A673 (cell line): Measurements from ENCODE around the gene EFHD2. TPM values are rescaled to one million over a fixed set of nuclear protein-coding genes. Genes with fewer than 3 reads are reported as not detected.
"Not testable (repeated sequence)": the region's sequence is repeated elsewhere in the genome, so short reads cannot be mapped to it uniquely, and the experiment has no call there.

Experiments used
- BruUV-seq: library from RNA; stranded (reverse); fragments of 400-500 nt; replicated peaks from 2 replicates; lab custom pipeline; 2021; lab: Mats Ljungman, UMichigan
- CTCF ChIA-PET: fragments of 300-600 bp; sonication (Branson Sonifier 250); formaldehyde crosslinking; loops from one replicate; lab custom pipeline; 2022; ENCODE audit warnings: antibody characterized with exemption; lab: Charles Lee
- POLR2A ChIA-PET: fragments of 300-600 bp; sonication (Branson Sonifier 250); formaldehyde crosslinking; loops from one replicate; lab custom pipeline; 2022; ENCODE audit warnings: antibody characterized with exemption; ENCODE audit not compliant: low non-redundant PET; lab: Charles Lee
- DNase-seq: peaks from one replicate; pipeline ENCODE4 v3.0.0-alpha.2; 2015; ENCODE audit warnings: low spot score
- H3K27ac ChIP-seq: fragments of 200-600 bp; sonication (generic); 2 replicates; pipeline ENCODE4 v1.5.1; 2016; ENCODE audit warnings: mixed run types, low read depth, mild to moderate bottlenecking, mixed read lengths, antibody characterized with exemption, low read length; ENCODE audit not compliant: poor library complexity, severe bottlenecking
- H3K27me3 ChIP-seq: fragments of 200-600 bp; sonication (generic); replicated peaks from 2 replicates; pipeline ENCODE4 v1.6.1; 2017; ENCODE audit warnings: mixed run types, low read depth, mild to moderate bottlenecking, mixed read lengths, antibody characterized with exemption, low read length; ENCODE audit not compliant: insufficient read depth, poor library complexity
- H3K36me3 ChIP-seq: fragments of 200-600 bp; sonication (generic); 2 replicates; pipeline ENCODE4 v1.6.1; 2016; ENCODE audit warnings: mixed run types, mild to moderate bottlenecking, mixed read lengths, antibody characterized with exemption, low read length; ENCODE audit not compliant: insufficient read depth, poor library complexity, severe bottlenecking
- H3K4me1 ChIP-seq: fragments of 200-600 bp; sonication (generic); 2 replicates; pipeline ENCODE4 v1.6.1; 2017; ENCODE audit warnings: mixed run types, mild to moderate bottlenecking, mixed read lengths, antibody characterized with exemption, low read length; ENCODE audit not compliant: insufficient read depth, poor library complexity, severe bottlenecking
- H3K4me3 ChIP-seq: fragments of 200-600 bp; sonication (generic); 2 replicates; pipeline ENCODE4 v1.5.1; 2016; ENCODE audit warnings: low read depth, mixed run types, mild to moderate bottlenecking, mixed read lengths, low read length; ENCODE audit not compliant: poor library complexity, severe bottlenecking
- H3K9me3 ChIP-seq: fragments of 200-600 bp; sonication (generic); 2 replicates; pipeline ENCODE4 v1.6.1; 2016; ENCODE audit warnings: mixed run types, low read depth, mild to moderate bottlenecking, mixed read lengths, antibody characterized with exemption, low read length; ENCODE audit not compliant: poor library complexity, severe bottlenecking
- CTCF ChIP-seq: fragments of 300-800, 200-600 bp; sonication (generic); conservative IDR thresholded peaks from 2 replicates; pipeline ENCODE4 v1.5.1; 2017; ENCODE audit warnings: low read depth, mild to moderate bottlenecking, antibody characterized with exemption, low read length, moderate library complexity, mixed read lengths
- EZH2 ChIP-seq: fragments of 200-600 bp; sonication (generic); IDR thresholded peaks from 2 replicates; pipeline ENCODE4 v1.6.1; 2017; ENCODE audit warnings: borderline replicate concordance, low read depth, mild to moderate bottlenecking, mixed read lengths, antibody characterized with exemption, low read length; ENCODE audit not compliant: poor library complexity, severe bottlenecking
- intact Hi-C: fragments of 100-400 bp; cut with micrococcal nuclease; formaldehyde crosslinking; loops from one replicate; pipeline ENCODE4 v1.10.0; 2022; ENCODE audit not compliant: unreplicated experiment
- total RNA-seq: library from RNA; stranded (reverse); gene quantifications from 2 replicates; pipeline ENCODE4 v1.2.3, GENCODE V29; 2021

Gene EFHD2
- total RNA-seq, 1 experiment from 2014 or later = 32.5 TPM

- ChIA-PET CTCF (no interaction called here), POLR2A (no interaction called here)
These were observed 16.3 kb downstream of the EFHD2 start for GRCh38 chr1:15425958-15426357.

GRCh38 chr1:15426492-15427279, 17.0 kb downstream of the EFHD2 start:
- DNase-seq = no peak
- Histone ChIP-seq H3K27me3 (no peaks in the 10 kb centered on the region), H3K36me3 (no peaks in the 10 kb centered on the region), H3K4me1 (no peaks in the 10 kb centered on the region), H3K4me3 (no peak overlapping the region), H3K9me3 (no peaks in the 10 kb centered on the region), H3K27ac (no peak overlapping the region)
- no peak for TF ChIP-seq CTCF
- no peak for TF ChIP-seq EZH2
- intact Hi-C loops = no loop called here
- POLR2A ChIA-PET = no interaction called here
- BruUV-seq = no TSS peak
- CTCF ChIA-PET = no interaction called here

More at GRCh38 chr1:15425958-15426357, 16.3 kb downstream of the EFHD2 start:
- no TSS peak for BruUV-seq
- intact Hi-C loops = no loop called here
- Histone ChIP-seq H3K4me3 (no peak overlapping the region), H3K36me3 (no peaks in the 10 kb centered on the region), H3K27ac (no peak overlapping the region), H3K4me1 (no peaks in the 10 kb centered on the region), H3K9me3 (no peaks in the 10 kb centered on the region), H3K27me3 (no peaks in the 10 kb centered on the region)
- TF ChIP-seq EZH2 = no peak
- no peak for TF ChIP-seq CTCF
- no peak for DNase-seq

DNA sequence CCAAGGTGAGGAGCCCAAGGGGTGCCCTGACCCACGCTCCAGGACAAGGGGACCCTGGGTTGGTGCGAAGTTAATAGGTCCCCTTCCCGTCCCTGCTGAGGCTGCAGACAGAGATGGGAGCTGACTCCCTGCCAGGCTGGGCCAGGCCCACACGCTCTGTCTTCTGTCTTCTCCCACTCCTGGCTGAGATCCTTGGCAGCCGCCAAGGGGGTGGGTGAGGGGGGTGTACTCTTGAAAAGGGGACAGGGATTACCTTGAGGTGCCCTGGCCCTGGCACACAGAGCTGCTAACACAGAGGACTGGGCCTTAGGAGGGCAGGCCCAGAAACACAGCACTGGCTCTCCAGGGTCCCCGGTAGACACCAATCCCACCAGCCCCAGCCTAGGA, 17.6 kb downstream of the EFHD2 start:
- POLR2A ChIA-PET = no interaction called here

DNA sequence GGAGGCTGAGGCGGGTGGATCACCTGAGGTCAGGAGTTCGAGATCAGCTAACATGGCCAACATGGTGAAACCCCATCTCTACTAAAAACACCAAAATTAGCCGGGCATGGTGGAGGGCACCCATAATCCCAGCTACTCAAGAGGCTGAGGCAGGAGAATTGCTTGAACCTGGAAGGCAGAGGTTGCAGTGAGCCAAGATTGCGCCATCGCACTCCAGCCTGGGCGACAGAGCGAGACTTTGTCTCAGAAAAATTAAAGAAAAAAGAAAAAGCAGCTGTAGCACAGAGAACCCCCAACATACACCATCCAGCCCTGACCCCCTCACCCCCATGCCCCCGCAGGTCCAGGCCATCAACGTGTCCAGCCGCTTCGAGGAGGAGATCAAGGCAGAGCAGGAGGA, 18.6 kb downstream of the EFHD2 start:
- H3K36me3 ChIP-seq, H3K4me1 ChIP-seq, H3K9me3 ChIP-seq, POLR2A ChIA-PET, H3K27me3 ChIP-seq, H3K27ac ChIP-seq, CTCF ChIA-PET, BruUV-seq, DNase-seq, intact Hi-C loops, H3K4me3 ChIP-seq: not testable (repeated sequence)

More for the DNA sequence above, 17.6 kb downstream of the EFHD2 start:
- H3K4me1 ChIP-seq = no peaks in the 10 kb centered on the region
- BruUV-seq = no TSS peak
- H3K27me3 ChIP-seq = no peaks in the 10 kb centered on the region
- no peak overlapping the region for H3K27ac ChIP-seq
- TF ChIP-seq EZH2 (no peak), CTCF (no peak)
- no peak overlapping the region for H3K4me3 ChIP-seq
- no peaks in the 10 kb centered on the region for H3K9me3 ChIP-seq
- H3K36me3 ChIP-seq = no peaks in the 10 kb centered on the region
- no peak for DNase-seq
- CTCF ChIA-PET = no interaction called here
- intact Hi-C loops = no loop called here
